IgD-negative memory B cell (primary cell): ENCODE data around the gene HIGD2B. TPM values are rescaled to one million over a fixed set of nuclear protein-coding genes. Genes with fewer than 3 reads are reported as not detected.
"Not testable (repeated sequence)": the region's sequence is repeated elsewhere in the genome, so short reads cannot be mapped to it uniquely, and the experiment has no call there.

ENCODE experiments used
- H3K27ac Mint-ChIP-seq, 3 donors: one replicate each; pipeline ENCODE4 v1.8.0; 2020 to 2022; ENCODE audit warnings: mild to moderate bottlenecking in 3 of 3, mixed read lengths in 3 of 3, moderate library complexity in 1 of 3
- H3K27me3 Mint-ChIP-seq: one replicate; pipeline ENCODE4 v1.8.0; 2021; ENCODE audit warnings: mixed read lengths
- H3K36me3 Mint-ChIP-seq: one replicate; pipeline ENCODE4 v1.8.0; 2020; ENCODE audit warnings: mild to moderate bottlenecking, mixed read lengths
- H3K4me1 Mint-ChIP-seq, 3 donors: one replicate each; pipeline ENCODE4 v1.8.0; 2020 to 2022; ENCODE audit warnings: mixed read lengths in 3 of 3, mild to moderate bottlenecking in 1 of 3
- H3K4me3 Mint-ChIP-seq, 4 donors: one replicate each; pipeline ENCODE4 v1.8.0; 2020 to 2022; ENCODE audit warnings: mild to moderate bottlenecking in 4 of 4, mixed read lengths in 4 of 4, moderate library complexity in 3 of 4
- H3K9me3 Mint-ChIP-seq, 3 donors: one replicate each; pipeline ENCODE4 v1.8.0; 2020 to 2021; ENCODE audit warnings: mixed read lengths in 3 of 3, mild to moderate bottlenecking in 1 of 3
- polyA plus RNA-seq: library from polyadenylated mRNA; unstranded; fragments of 300-500 nt; fragmentation: Illumina TruSeq; gene quantifications from one replicate; pipeline ENCODE4 v1.2.3, GENCODE V29; 2021

The HIGD2B gene
- polyA plus RNA-seq, 1 donor from 2014 or later: not detected

- H3K27ac Mint-ChIP-seq, H3K36me3 Mint-ChIP-seq, H3K4me3 Mint-ChIP-seq: not testable (repeated sequence)
These were observed 37.2 kb downstream of the HIGD2B start for GRCh38 chr15:72648631-72649253.

GRCh38 chr15:72642271-72642670 is 43.7 kb downstream of the HIGD2B start:
- not testable (repeated sequence) for H3K9me3 Mint-ChIP-seq, H3K4me3 Mint-ChIP-seq

More at GRCh38 chr15:72648631-72649253, 37.2 kb downstream of the HIGD2B start:
- H3K9me3 Mint-ChIP-seq, H3K27me3 Mint-ChIP-seq, H3K4me1 Mint-ChIP-seq: not testable (repeated sequence)

GRCh38 chr15:72639759-72640483 is 46.1 kb downstream of the HIGD2B start:
- not testable (repeated sequence) for H3K4me1 Mint-ChIP-seq, H3K9me3 Mint-ChIP-seq, H3K36me3 Mint-ChIP-seq, H3K4me3 Mint-ChIP-seq, H3K27me3 Mint-ChIP-seq, H3K27ac Mint-ChIP-seq

More at GRCh38 chr15:72642271-72642670, 43.7 kb downstream of the HIGD2B start:
- H3K27ac Mint-ChIP-seq, H3K27me3 Mint-ChIP-seq, H3K36me3 Mint-ChIP-seq, H3K4me1 Mint-ChIP-seq: not testable (repeated sequence)

- H3K36me3 Mint-ChIP-seq, H3K9me3 Mint-ChIP-seq, H3K27me3 Mint-ChIP-seq, H3K4me1 Mint-ChIP-seq, H3K27ac Mint-ChIP-seq: not testable (repeated sequence)
- peak overlapping the region in 1 of 4 donors; percentile 68 for H3K4me3 Mint-ChIP-seq
These were observed 49.3 kb downstream of the HIGD2B start for GRCh38 chr15:72636519-72637282.

GRCh38 chr15:72629068-72629570 is 56.9 kb downstream of the HIGD2B start:
- not testable (repeated sequence) for H3K27ac Mint-ChIP-seq, H3K4me1 Mint-ChIP-seq, H3K4me3 Mint-ChIP-seq, H3K36me3 Mint-ChIP-seq, H3K27me3 Mint-ChIP-seq, H3K9me3 Mint-ChIP-seq

- not testable (repeated sequence) for H3K27ac Mint-ChIP-seq, H3K4me1 Mint-ChIP-seq, H3K9me3 Mint-ChIP-seq, H3K36me3 Mint-ChIP-seq, H3K27me3 Mint-ChIP-seq
- H3K4me3 Mint-ChIP-seq: peak overlapping the region in 1 of 4 donors; percentile 9
These were observed 57.5 kb downstream of the HIGD2B start for GRCh38 chr15:72628249-72629067.

GRCh38 chr15:72626153-72626552 is 59.8 kb downstream of the HIGD2B start:
- H3K27me3 Mint-ChIP-seq, H3K9me3 Mint-ChIP-seq, H3K36me3 Mint-ChIP-seq, H3K4me3 Mint-ChIP-seq, H3K27ac Mint-ChIP-seq, H3K4me1 Mint-ChIP-seq: not testable (repeated sequence)

Other genes with a start within 250 kb of the HIGD2B start
- 24.4 TPM for gene ARIH1, start 211.9 kb downstream of the HIGD2B start, polyA plus RNA-seq
- gene GOLGA6B, start 31.5 kb downstream of the HIGD2B start, polyA plus RNA-seq: not detected
- gene BBS4, start within 50 bp of the HIGD2B start, polyA plus RNA-seq: 9.2 TPM
- 94.9 TPM for gene ADPGK, start 97.6 kb upstream of the HIGD2B start, polyA plus RNA-seq